HG02763 (cell line): ENCODE measurements around the gene SRRM4.
"Not testable (repeated sequence)": the region's sequence is repeated elsewhere in the genome, so short reads cannot be mapped to it uniquely, and the experiment has no call there.

ENCODE experiments used
- ATAC-seq: cut with Tn5 transposase; IDR thresholded peaks from one replicate; pipeline ENCODE4 v1.9.1; 2021; ENCODE audit warnings: mild to moderate bottlenecking, moderate library complexity; ENCODE audit not compliant: unreplicated experiment

The SRRM4 gene

GRCh38 chr12:119068129-119068856, 87.0 kb downstream of the SRRM4 start:
- no peak for ATAC-seq

- no peak for ATAC-seq
Observed at GRCh38 chr12:119069147-119069642, 87.9 kb downstream of the SRRM4 start.

GRCh38 chr12:119071176-119071575, 89.8 kb downstream of the SRRM4 start:
- ATAC-seq, result no peak

GRCh38 chr12:119071638-119072231, 90.4 kb downstream of the SRRM4 start:
- ATAC-seq, result no peak

GRCh38 chr12:119072440-119072839, 91.1 kb downstream of the SRRM4 start:
- no peak for ATAC-seq

DNA sequence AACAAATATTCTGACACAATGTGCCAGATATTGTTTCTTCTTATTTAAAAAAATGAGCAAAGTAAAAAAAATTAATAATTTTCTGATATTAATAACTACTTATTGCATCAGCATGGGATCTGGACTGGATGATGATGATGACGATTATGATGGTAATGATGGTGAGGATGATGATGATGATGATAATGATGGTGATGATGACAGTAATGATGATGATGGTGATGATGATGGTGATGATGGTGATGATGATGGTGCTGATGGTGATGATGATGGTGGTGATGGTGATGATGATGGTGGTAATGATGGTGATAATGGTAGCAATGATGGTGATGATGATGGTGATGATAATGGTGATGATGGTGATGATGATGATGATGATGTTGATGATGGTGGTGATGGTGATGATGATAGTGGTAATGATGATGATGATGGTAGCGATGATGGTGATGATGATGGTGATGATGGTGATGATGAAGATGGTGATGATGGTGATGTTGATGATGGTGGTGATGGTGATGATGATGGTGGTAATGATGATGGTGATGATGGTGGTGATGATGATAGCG, 94.0 kb downstream of the SRRM4 start:
- ATAC-seq, result no peak

DNA sequence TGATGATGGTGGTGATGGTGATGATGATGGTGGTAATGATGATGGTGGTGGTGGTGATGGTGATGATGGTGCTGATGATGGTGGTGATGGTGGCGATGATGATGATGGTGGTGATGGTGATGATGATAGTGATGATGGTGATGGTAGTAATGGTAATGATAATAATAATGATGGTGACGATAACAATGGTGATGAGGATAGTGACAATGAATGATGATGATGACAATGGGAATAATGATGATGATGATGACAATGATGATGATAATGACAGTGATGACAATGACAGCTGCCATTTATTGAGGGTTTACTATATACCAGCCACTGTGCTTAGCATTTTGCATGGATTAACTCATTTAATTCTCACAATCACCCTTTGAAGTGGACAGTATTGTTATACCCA, 94.6 kb downstream of the SRRM4 start:
- ATAC-seq, result no peak

- ATAC-seq, result no peak
Observed at GRCh38 chr12:119079530-119079929, 98.2 kb downstream of the SRRM4 start.

GRCh38 chr12:119082016-119082415, 100.7 kb downstream of the SRRM4 start:
- ATAC-seq, result no peak

GRCh38 chr12:119082496-119082895, 101.2 kb downstream of the SRRM4 start:
- ATAC-seq, result no peak

DNA sequence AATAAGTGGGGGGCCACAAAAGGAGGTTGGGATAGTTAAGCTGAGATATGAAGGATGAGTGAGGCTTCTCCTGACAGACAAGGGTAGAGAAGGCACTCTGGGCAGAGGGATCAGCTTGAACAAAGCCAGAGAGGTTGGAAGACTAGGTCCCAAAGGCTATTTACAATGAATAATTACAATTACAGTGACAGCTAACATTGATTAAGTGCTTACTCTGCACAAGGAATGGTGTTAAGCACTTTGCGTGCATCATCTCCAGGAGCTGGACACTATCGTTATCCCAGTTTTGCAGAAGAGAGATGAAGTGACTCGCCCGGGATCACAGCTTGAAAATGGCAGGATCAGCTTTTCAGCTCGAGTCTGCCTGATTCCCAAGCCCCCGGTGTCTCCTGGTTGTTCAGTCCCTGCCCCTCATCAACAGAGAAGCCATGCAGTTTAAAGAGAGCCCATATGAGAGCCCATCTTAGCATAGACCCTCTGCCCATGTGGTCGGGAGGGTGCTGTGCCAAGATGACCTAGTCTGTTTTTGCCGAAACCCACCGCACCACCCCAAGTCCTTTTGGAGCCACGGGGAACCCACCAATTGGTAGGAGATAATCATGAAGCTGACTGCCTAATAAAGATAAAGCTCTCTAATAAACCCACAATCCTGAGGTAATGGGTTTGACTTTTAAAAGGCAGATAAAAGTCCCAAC, 107.5 kb downstream of the SRRM4 start:
- ATAC-seq, result no peak

- ATAC-seq, result no peak
Observed at GRCh38 chr12:119089380-119090013, 108.2 kb downstream of the SRRM4 start.

GRCh38 chr12:119090276-119090675, 108.9 kb downstream of the SRRM4 start:
- no peak for ATAC-seq

- no peak for ATAC-seq
Observed at GRCh38 chr12:119090865-119091264, 109.5 kb downstream of the SRRM4 start.

DNA sequence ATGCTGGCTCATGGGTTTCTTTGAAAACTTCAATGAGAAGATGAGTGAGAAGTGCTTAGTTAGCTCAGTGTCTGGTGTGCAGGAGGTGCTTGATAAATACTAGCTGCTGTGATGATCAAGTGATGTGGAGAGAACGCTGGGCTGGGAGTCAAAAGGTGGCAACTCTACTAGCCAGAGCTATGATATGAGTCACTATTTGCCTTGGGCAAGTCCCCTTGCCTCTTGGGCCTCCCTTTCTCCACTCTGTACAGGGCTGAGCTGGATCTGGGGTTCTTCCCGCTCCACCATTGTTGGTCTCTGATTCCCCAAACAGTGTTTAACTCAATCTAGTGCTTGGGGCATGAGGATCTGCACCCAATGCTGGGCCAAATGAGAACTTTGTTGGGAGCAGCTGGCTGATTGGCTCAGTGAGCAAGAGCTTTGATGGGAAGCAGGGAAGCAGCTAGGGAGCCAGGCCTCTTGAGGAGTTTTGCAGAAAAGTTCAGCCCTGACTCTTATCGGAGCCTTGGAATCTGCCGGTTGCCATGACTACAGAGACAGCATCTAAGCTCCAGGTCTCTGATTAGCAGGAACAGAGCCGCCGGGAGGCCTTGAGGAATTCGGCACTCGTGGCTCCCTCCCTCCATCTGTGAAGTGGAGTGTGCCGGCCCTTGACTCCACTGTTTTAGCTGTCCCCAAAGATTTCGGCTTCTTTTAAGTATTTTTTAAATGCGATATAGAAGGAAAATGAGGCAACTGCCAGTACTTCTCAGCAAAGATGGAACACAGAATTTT, 115.3 kb downstream of the SRRM4 start:
- no peak for ATAC-seq

DNA sequence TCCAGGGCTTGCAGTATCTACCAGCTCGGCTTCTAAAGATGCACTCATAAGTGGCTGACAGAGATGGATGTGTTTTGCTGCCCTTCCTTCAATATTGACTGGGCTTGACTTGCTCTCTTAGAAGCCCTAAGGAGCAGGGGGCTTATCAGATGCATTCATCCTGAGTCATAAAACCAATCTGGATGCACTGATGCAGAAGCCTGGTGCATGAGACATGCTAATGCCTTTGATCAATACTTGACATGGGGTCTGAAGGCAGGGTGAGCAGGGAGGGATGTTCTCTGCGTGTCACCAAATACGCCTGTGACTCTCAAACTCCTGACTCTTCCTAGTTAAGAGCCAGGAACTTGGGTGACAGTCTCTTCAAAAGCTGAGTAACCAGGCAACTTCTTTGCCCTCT, 119.6 kb downstream of the SRRM4 start:
- ATAC-seq, result no peak

GRCh38 chr12:119102274-119102673, 120.9 kb downstream of the SRRM4 start:
- no peak for ATAC-seq

- no peak for ATAC-seq
Observed at GRCh38 chr12:119102714-119103113, 121.4 kb downstream of the SRRM4 start.

DNA sequence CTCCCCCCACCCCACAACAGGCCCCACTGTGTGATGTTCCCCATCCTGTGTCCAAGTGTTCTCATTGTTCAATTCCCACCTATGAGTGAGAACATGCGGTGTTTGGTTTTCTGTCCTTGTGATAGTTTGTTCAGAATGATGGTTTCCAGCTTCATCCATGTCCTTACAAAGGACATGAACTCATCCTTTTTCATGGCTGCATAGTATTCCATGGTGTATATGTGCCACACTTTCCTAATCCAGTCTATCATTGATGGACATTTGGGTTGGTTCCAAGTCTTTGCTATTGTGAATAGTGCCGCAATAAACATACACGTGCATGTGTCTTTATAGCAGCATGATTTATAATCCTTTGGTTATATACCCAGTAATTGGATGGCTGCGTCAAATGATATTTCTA, 123.6 kb downstream of the SRRM4 start:
- not testable (repeated sequence) for ATAC-seq

- no peak for ATAC-seq
Observed at GRCh38 chr12:119113496-119113986, 132.2 kb downstream of the SRRM4 start.
